K562 (cell line): Measurements from ENCODE around the gene PGGHG. TPM values are rescaled to one million over a fixed set of nuclear protein-coding genes. Genes with fewer than 3 reads are reported as not detected.

Experiments used
- ATAC-seq: fragments of 200-7000 bp; cut with Tn5 transposase; 3 replicates; pipeline ENCODE4 v1.9.1; 2020; ENCODE audit warnings: moderate library complexity
- BruUV-seq: library from RNA; stranded (reverse); fragments of 400-500 nt; replicated peaks from 2 replicates; lab custom pipeline; 2021; lab: Mats Ljungman, UMichigan
- CTCF ChIA-PET: fragments of 300-600 bp; formaldehyde crosslinking; extraction: SDS; loops from one replicate; lab custom pipeline; 2021; ENCODE audit warnings: low intra/inter-chr PET ratio; lab: Yijun Ruan, JAX
- POLR2A ChIA-PET: fragments of 300-600, 350-650 bp; sonication (Branson Sonifier 250); formaldehyde crosslinking; extraction: SDS; loops from one replicate; lab custom pipeline; 2021; ENCODE audit warnings: antibody characterized with exemption, inconsistent platforms; lab: Yijun Ruan, JAX
- DNase-seq, 4 experiments: peaks; one replicate each; pipeline versions ENCODE4 v3.0.0 to v3.0.0-alpha.2; 2011 to 2018; ENCODE audit warnings: low spot score in 3 of 4, mixed read lengths in 3 of 4; ENCODE audit errors: extremely low read depth in 1 of 4
- FAIRE-seq: peaks from 2 replicates; lab custom pipeline; 2011; peaks lifted over from hg19 to GRCh38; lab: Jason Lieb, UNC
- H2AFZ ChIP-seq: 2 replicates; pipeline ENCODE4 v1.6.0; 2011; ENCODE audit warnings: low read depth, low read length, control low read depth, inconsistent platforms
- H3K27ac ChIP-seq: fragments of 200-600 bp; 3 replicates; pipeline ENCODE4 v1.8.0; 2011; ENCODE audit warnings: low read depth, mild to moderate bottlenecking, control low read depth, inconsistent platforms, low read length, moderate library complexity, mixed read lengths; ENCODE audit errors: extremely low read depth
- H3K27me3 ChIP-seq, 2 experiments: fragments of 300-600 bp in 1 of 2; 2 replicates in 1 of 2; 3 replicates in 1 of 2; pipeline versions ENCODE4 v1.6.0 to v1.8.0; 2011; ENCODE audit warnings: inconsistent platforms in 2 of 2, low read length in 2 of 2, mild to moderate bottlenecking in 1 of 2, mixed read lengths in 1 of 2, moderate library complexity in 1 of 2; ENCODE audit not compliant: control insufficient read depth in 2 of 2, insufficient read depth in 2 of 2
- H3K36me3 ChIP-seq: fragments of 300-600 bp; 3 replicates; pipeline ENCODE4 v1.8.0; 2011; ENCODE audit warnings: mild to moderate bottlenecking, low read length, inconsistent platforms; ENCODE audit not compliant: control insufficient read depth, insufficient read depth
- H3K4me1 ChIP-seq, 2 experiments: fragments of 200-600 bp in 1 of 2; replicated peaks in 1 of 2; 2 replicates in 1 of 2; 3 replicates in 1 of 2; pipeline versions ENCODE4 v1.5.1 to v1.8.0; 2011; ENCODE audit warnings: inconsistent platforms in 2 of 2, low read length in 2 of 2, mild to moderate bottlenecking in 1 of 2, mixed read lengths in 1 of 2, moderate library complexity in 1 of 2; ENCODE audit not compliant: control insufficient read depth in 2 of 2, insufficient read depth in 2 of 2
- H3K4me2 ChIP-seq: 2 replicates; pipeline ENCODE4 v1.6.1; 2011; ENCODE audit warnings: low read length, control low read depth, inconsistent platforms, mixed read lengths; ENCODE audit not compliant: insufficient read depth
- H3K4me3 ChIP-seq: fragments of 200-600 bp; sonication (generic), shearing (Covaris generic); 2 replicates; pipeline ENCODE4 v1.5.1; 2016; ENCODE audit warnings: control low read depth, inconsistent platforms
- H3K79me2 ChIP-seq: fragments of 200-600 bp; 3 replicates; pipeline ENCODE4 v1.8.0; 2011; ENCODE audit warnings: low read length, inconsistent platforms; ENCODE audit not compliant: control insufficient read depth, insufficient read depth
- H3K9ac ChIP-seq, 2 experiments: 2 replicates each; pipeline versions ENCODE4 v1.6.0 to v1.6.1; 2011; ENCODE audit warnings: low read depth in 2 of 2, low read length in 2 of 2, control low read depth in 1 of 2, inconsistent platforms in 1 of 2, mild to moderate bottlenecking in 1 of 2, mixed read lengths in 1 of 2; ENCODE audit not compliant: insufficient read depth in 1 of 2
- H3K9me1 ChIP-seq: one replicate; pipeline ENCODE4 v1.6.0; 2011; ENCODE audit warnings: inconsistent platforms, mild to moderate bottlenecking, low read length, moderate library complexity; ENCODE audit not compliant: control insufficient read depth, insufficient read depth
- H3K9me3 ChIP-seq: replicated peaks from 2 replicates; pipeline ENCODE4 v1.5.1; 2011; ENCODE audit warnings: low read depth, low read length, inconsistent platforms; ENCODE audit not compliant: control insufficient read depth, insufficient read depth
- H4K20me1 ChIP-seq: replicated peaks from 2 replicates; pipeline ENCODE4 v1.6.1; 2011; ENCODE audit warnings: low read length, inconsistent platforms, mixed read lengths; ENCODE audit not compliant: control insufficient read depth, insufficient read depth
- HMGN3 ChIP-seq: IDR thresholded peaks from 2 replicates; pipeline ENCODE4 v1.6.1; 2011; ENCODE audit warnings: borderline replicate concordance, low read depth, mild to moderate bottlenecking, mixed read lengths, low read length; ENCODE audit not compliant: insufficient read length; ENCODE audit errors: extremely low read depth
- JUN ChIP-seq, 2 experiments: sonication (generic) in 1 of 2; formaldehyde crosslinking in 1 of 2; IDR thresholded peaks; 2 replicates each; pipeline versions ENCODE4 v1.6.1 to v1.8.0; 2012 to 2022; ENCODE audit warnings: borderline replicate concordance in 2 of 2, mild to moderate bottlenecking in 2 of 2, improper control_type of control experiment in 1 of 2, low read depth in 1 of 2, low read length in 1 of 2, missing genetic modification reagents in 1 of 2
- MAX ChIP-seq: sonication (generic); formaldehyde crosslinking; IDR thresholded peaks from 2 replicates; pipeline ENCODE4 v1.9.0; 2022; ENCODE audit warnings: mild to moderate bottlenecking, missing genetic modification reagents
- POLR2G ChIP-seq: fragments of 200-400 bp; formaldehyde crosslinking; IDR thresholded peaks from 2 replicates; pipeline ENCODE4 v1.6.1; 2017; ENCODE audit warnings: low read depth, mild to moderate bottlenecking, antibody characterized with exemption, low read length, moderate library complexity
- RBFOX2 ChIP-seq: fragments of 200-400 bp; formaldehyde crosslinking; IDR thresholded peaks from 2 replicates; pipeline ENCODE4 v1.6.1; 2017; ENCODE audit warnings: low read depth, mild to moderate bottlenecking, low read length, moderate library complexity
- RBM14 ChIP-seq: fragments of 200-400 bp; formaldehyde crosslinking; IDR thresholded peaks from 2 replicates; pipeline ENCODE4 v1.6.1; 2018; ENCODE audit warnings: low read depth, mild to moderate bottlenecking, low read length, moderate library complexity, borderline replicate concordance; ENCODE audit not compliant: insufficient read depth
- USF1 ChIP-seq: sonication (generic); formaldehyde crosslinking; IDR thresholded peaks from 2 replicates; pipeline ENCODE4 v1.9.0; 2022; ENCODE audit warnings: mild to moderate bottlenecking, missing genetic modification reagents
- ZFX ChIP-seq: sonication (generic); formaldehyde crosslinking; IDR thresholded peaks from 2 replicates; pipeline ENCODE4 v1.8.0; 2022; ENCODE audit warnings: mild to moderate bottlenecking, missing genetic modification reagents, moderate library complexity
- ZNF253 ChIP-seq: fragments of 250-450 bp; sonication (Bioruptor Pico); conservative IDR thresholded peaks from 2 replicates; pipeline ENCODE4 v1.6.1; 2021; ENCODE audit warnings: mild to moderate bottlenecking
- ZNF347 ChIP-seq: fragments of 450-650 bp; formaldehyde crosslinking; IDR thresholded peaks from 2 replicates; pipeline ENCODE4 v1.4.0; 2020; ENCODE audit warnings: low read depth, mild to moderate bottlenecking, moderate library complexity
- ZNF830 ChIP-seq: fragments of 250-450 bp; sonication (Bioruptor Pico); IDR thresholded peaks from 2 replicates; pipeline ENCODE4 v1.5.0; 2021; ENCODE audit warnings: mild to moderate bottlenecking
- WGBS: fragments of 100-300 bp; shearing (Covaris generic); methylation state at CpG from one replicate; pipeline ENCODE4 v1.1.6; 2016; ENCODE audit warnings: low coverage, mixed read lengths; ENCODE audit not compliant: insufficient coverage; ENCODE audit errors: missing lambda C conversion rate; 5-methylcytosine and 5-hydroxymethylcytosine counted together
- in situ Hi-C: fragments of 300-500 bp; cut with MboI; formaldehyde crosslinking; loops from 4 replicates; pipeline ENCODE4 v1.15.0; 2018; ENCODE audit warnings: inconsistent platforms, mixed read lengths
- intact Hi-C: fragments of 100-400 bp; cut with micrococcal nuclease; formaldehyde crosslinking; loops from 2 replicates; pipeline ENCODE4 v1.14.2; 2022
- polyA plus RNA-seq, 8 experiments: library from polyadenylated mRNA; depleted of rRNA in 4 of 8; stranded (reverse) in 5 of 8; unstranded in 3 of 8; fragments of >200 nt; fragmentation: Nextera tagmentation in 2 of 8; fragmentation: Illumina TruSeq in 1 of 8; extraction: Ambion mirVana in 2 of 8; extraction: Trizol in 1 of 8; gene quantifications; 2 replicates each; pipeline versions ENCODE4 v1.2.1 to v1.2.3, GENCODE V29; 2011 to 2014; ENCODE audit warnings: inconsistent platforms in 1 of 8, missing spikeins in 1 of 8
- total RNA-seq, 7 experiments: library from RNA; depleted of rRNA in 6 of 7; stranded (reverse); fragments of >200 nt in 6 of 7; fragmentation: Illumina TruSeq in 2 of 7; extraction: Trizol in 2 of 7; gene quantifications; 2 replicates each; pipeline versions ENCODE4 v1.2.1 to v1.2.3, GENCODE V29; 2011 to 2021; ENCODE audit warnings: low replicate concordance in 1 of 7

PGGHG gene
- total and polyA plus RNA-seq, 9 of the 15 experiments (the other 6 are each of a cell fraction or from before 2014, with no cell fraction given), result 0.38 to 85.1 (median 18.1) TPM

GRCh38 chr11:289712-290620, 1.0 kb downstream of the PGGHG start:
- Histone ChIP-seq H3K27ac (peak overlapping the region; percentile 43; the same call in 2 of the 3 replicates), H3K79me2 (peaks cover 37% of the 10 kb centered on the region), H3K4me2 (peak overlapping the region; percentile 66), H3K4me3 (peak overlapping the region; percentile 58), H2AFZ (no peak overlapping the region), H3K9me1 (no peaks in the 10 kb centered on the region), H3K27me3 (no peaks in the 10 kb centered on the region), H3K36me3 (peaks cover 54% of the 10 kb centered on the region; the same call in 2 of the 3 replicates), H3K9me3 (no peaks in the 10 kb centered on the region), H3K9ac (peak overlapping the region; percentile 55 to 94), H4K20me1 (no peaks in the 10 kb centered on the region), H3K4me1 (peaks cover 13 to 90% of the 10 kb centered on the region in 2 experiments; a peak in 4 of 5 replicates)
- DNase-seq, result no peak
- no peak for ATAC-seq
- 77% methylated on average over 40 of the region's 48 CpGs for WGBS
- no peak for FAIRE-seq
- in situ Hi-C loops (no loop called here), intact Hi-C loops (no loop called here)
- no peak for TF ChIP-seq ZNF253 (CRISPR knock-in tag)
- TF ChIP-seq JUN (IDR thresholded peaks at IDR 0.05; ENCODE audit: borderline replicate concordance, low read depth, low read length), result no peak
- TF ChIP-seq JUN (CRISPR knock-in tag; IDR thresholded peaks at IDR 0.05; ENCODE audit: borderline replicate concordance), result no peak
- peak; percentile 21; the same call in 1 of the 2 replicates for TF ChIP-seq POLR2G
- peak; percentile 5 for TF ChIP-seq HMGN3
- 0 out of 2 replicates have a peak, but pooled peaks have one; percentile 10 for TF ChIP-seq USF1 (CRISPR knock-in tag)
- TF ChIP-seq RBFOX2, result 0 out of 2 replicates have a peak, but pooled peaks have one; percentile 43
- peak; percentile 34; the same call in 1 of the 2 replicates for TF ChIP-seq ZFX (CRISPR knock-in tag)
- TF ChIP-seq MAX, result peak; percentile 30; the same call in 1 of the 2 replicates
- TF ChIP-seq RBM14, result 0 out of 2 replicates have a peak, but pooled peaks have one; percentile 33
- no peak for TF ChIP-seq ZNF347 (CRISPR knock-in tag)
- peak; percentile 67; the same call in 1 of the 2 replicates for TF ChIP-seq ZNF830 (CRISPR knock-in tag)
- BruUV-seq, result TSS peak; percentile 35
- ChIA-PET CTCF (interaction anchor here (0.7 kb wide), 1 partner anchor 40 kb away, joined by 3 read pairs; no protein-coding TSS in a partner anchor), POLR2A (interaction anchor here (0.7 to 1.7 kb wide), 4 partner anchors 8 to 83 kb away, joined by 3 to 5 read pairs (median 4); partner anchors contain the start of genes BET1L and RIC8A)
